ENCODE data around the gene ESR2.
"Not testable (repeated sequence)": the region's sequence is repeated elsewhere in the genome, so short reads cannot be mapped to it uniquely, and the experiment has no call there.

The ESR2 gene

DNA sequence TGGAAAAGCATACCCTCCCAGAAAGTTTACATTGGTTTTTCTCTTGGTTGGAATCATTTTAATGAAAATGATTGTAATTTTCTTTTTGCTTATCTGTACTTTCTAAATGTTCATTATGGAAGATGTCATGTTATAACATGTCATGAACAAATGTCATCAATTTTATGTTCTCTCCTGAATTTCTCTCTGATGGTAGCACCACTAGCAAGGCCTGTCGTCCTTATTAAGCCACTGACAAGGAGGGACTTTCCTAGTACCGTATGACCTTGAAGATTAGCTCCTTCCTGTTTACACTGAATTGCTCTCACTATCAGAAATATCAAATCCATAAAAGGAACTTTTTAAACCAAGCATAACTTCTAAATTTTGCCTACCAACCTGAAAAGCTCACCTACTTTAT is 99.0 kb downstream of the ESR2 start:
- DNase-seq (ENCODE audit: insufficient read length, low spot score) (no peak), FAIRE-seq (peak; percentile 62)
- TF ChIP-seq SPI1 (IDR thresholded peaks at IDR 0.05; ENCODE audit: low read depth, low read length): no peak
- TF ChIP-seq POLR2A (IDR thresholded peaks at IDR 0.05; ENCODE audit: low read depth, low read length): no peak
- no peak for TF ChIP-seq TAF1 (IDR thresholded peaks at IDR 0.05; ENCODE audit: low read depth, low read length)
- no peak for TF ChIP-seq POLR2AphosphoS5 (IDR thresholded peaks at IDR 0.05; ENCODE audit: low read depth, low read length)
- no peak for TF ChIP-seq PAX5 (IDR thresholded peaks at IDR 0.05; ENCODE audit: insufficient read depth, low read length, severe bottlenecking)
- no peak for TF ChIP-seq POU2F2 (IDR thresholded peaks at IDR 0.05; ENCODE audit: low read depth, low read length)

DNA sequence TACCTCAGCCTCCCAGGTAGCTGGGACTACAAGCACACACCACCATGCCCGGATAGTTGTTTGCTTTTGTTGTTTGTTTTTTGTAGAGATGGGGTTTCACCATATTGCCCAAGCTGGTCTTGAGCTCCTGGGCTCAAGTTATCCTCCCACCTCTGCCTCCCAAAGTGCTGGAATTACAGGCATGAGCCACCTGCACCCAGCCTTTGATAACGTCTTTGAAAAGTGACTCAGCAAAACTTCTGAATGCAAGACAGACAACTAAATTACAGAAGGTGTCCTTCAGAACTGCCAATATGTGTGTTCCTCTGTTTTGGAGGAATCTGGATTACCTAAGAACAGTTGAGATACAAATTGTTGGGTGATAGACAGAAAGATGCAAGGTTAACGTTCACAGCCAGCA is 99.8 kb downstream of the ESR2 start:
- DNase-seq (ENCODE audit: insufficient read length, low spot score) (no peak), FAIRE-seq (no peak)
- TF ChIP-seq SPI1 (IDR thresholded peaks at IDR 0.05; ENCODE audit: low read depth, low read length) (no peak), POLR2AphosphoS5 (IDR thresholded peaks at IDR 0.05; ENCODE audit: low read depth, low read length) (no peak), PAX5 (IDR thresholded peaks at IDR 0.05; ENCODE audit: insufficient read depth, low read length, severe bottlenecking) (no peak), POLR2A (IDR thresholded peaks at IDR 0.05; ENCODE audit: low read depth, low read length) (no peak), POU2F2 (IDR thresholded peaks at IDR 0.05; ENCODE audit: low read depth, low read length) (no peak), TAF1 (IDR thresholded peaks at IDR 0.05; ENCODE audit: low read depth, low read length) (no peak)

DNA sequence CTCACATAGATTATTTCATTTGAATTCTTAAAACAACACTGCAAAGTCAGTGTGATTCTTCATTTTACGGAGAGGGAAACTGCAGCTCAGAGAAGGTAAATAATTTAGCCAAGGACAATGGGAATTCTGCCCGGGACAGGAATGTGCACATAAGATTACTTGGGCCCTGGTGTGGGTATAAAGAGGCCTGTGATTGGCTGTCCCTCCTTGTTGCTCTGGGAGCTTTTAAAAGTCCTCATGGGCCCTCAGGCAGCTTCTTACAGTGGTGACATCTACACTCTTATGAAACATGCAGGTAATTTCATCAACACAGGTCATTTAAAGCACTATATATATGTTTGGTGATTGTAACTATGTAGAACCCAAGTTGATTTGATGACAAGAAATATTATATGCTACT is 100.3 kb downstream of the ESR2 start:
- FAIRE-seq: no peak
- no peak for DNase-seq (ENCODE audit: insufficient read length, low spot score)
- TF ChIP-seq PAX5 (IDR thresholded peaks at IDR 0.05; ENCODE audit: insufficient read depth, low read length, severe bottlenecking): no peak
- no peak for TF ChIP-seq POU2F2 (IDR thresholded peaks at IDR 0.05; ENCODE audit: low read depth, low read length)
- no peak for TF ChIP-seq SPI1 (IDR thresholded peaks at IDR 0.05; ENCODE audit: low read depth, low read length)
- no peak for TF ChIP-seq TAF1 (IDR thresholded peaks at IDR 0.05; ENCODE audit: low read depth, low read length)
- no peak for TF ChIP-seq POLR2AphosphoS5 (IDR thresholded peaks at IDR 0.05; ENCODE audit: low read depth, low read length)
- TF ChIP-seq POLR2A (IDR thresholded peaks at IDR 0.05; ENCODE audit: low read depth, low read length): no peak

DNA sequence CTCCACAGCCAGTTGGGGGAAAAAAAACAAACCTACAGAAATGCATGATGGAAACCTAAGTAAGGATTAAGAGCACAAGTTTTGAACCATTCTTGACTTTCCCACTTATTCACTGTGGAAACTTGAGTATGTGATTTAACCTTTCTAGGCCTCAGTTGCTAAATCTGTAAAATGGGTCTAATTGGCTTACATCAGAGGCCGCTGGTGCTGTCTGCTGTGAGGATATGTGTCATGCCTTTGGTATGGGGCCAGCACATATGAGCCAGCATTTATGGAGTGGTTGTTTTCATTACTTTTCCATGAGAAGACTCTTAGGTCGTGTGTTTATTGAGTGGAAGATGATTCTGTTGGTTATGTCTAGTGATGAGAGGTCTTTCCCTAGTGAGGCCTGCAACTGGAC is 102.4 kb downstream of the ESR2 start:
- TF ChIP-seq SPI1 (IDR thresholded peaks at IDR 0.05; ENCODE audit: low read depth, low read length): no peak
- TF ChIP-seq TAF1 (IDR thresholded peaks at IDR 0.05; ENCODE audit: low read depth, low read length): no peak
- no peak for TF ChIP-seq PAX5 (IDR thresholded peaks at IDR 0.05; ENCODE audit: insufficient read depth, low read length, severe bottlenecking)
- no peak for TF ChIP-seq POLR2AphosphoS5 (IDR thresholded peaks at IDR 0.05; ENCODE audit: low read depth, low read length)
- TF ChIP-seq POLR2A (IDR thresholded peaks at IDR 0.05; ENCODE audit: low read depth, low read length): no peak
- no peak for TF ChIP-seq POU2F2 (IDR thresholded peaks at IDR 0.05; ENCODE audit: low read depth, low read length)
- no peak for FAIRE-seq

DNA sequence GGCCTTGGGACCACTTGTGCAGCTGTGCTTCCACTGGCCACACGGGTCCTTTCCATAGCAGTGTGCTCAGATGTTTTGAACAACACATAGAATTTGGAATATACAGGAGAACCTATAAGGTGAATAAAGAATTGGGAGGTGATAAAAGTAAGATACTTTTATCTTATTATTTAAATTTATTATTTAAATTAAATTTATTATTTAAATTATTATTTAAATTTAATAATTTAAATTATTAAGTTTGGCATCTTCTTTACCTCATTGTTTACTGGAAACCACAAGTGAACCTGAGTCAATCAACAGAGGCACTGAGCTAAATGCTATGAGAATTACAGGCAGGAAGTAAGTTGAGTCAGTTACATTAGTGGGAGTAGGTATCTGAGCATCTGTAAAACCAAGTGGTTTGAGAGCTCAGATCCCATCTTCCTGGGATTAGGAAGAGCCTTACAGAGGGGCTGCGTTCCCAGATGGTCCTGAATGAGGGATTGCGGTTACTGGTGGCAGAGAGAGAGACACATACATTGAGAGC is 103.1 kb downstream of the ESR2 start:
- TF ChIP-seq POLR2A (IDR thresholded peaks at IDR 0.05; ENCODE audit: low read depth, low read length): no peak
- no peak for TF ChIP-seq TAF1 (IDR thresholded peaks at IDR 0.05; ENCODE audit: low read depth, low read length)
- no peak for TF ChIP-seq POU2F2 (IDR thresholded peaks at IDR 0.05; ENCODE audit: low read depth, low read length)
- no peak for TF ChIP-seq SPI1 (IDR thresholded peaks at IDR 0.05; ENCODE audit: low read depth, low read length)
- TF ChIP-seq PAX5 (IDR thresholded peaks at IDR 0.05; ENCODE audit: insufficient read depth, low read length, severe bottlenecking): no peak
- TF ChIP-seq POLR2AphosphoS5 (IDR thresholded peaks at IDR 0.05; ENCODE audit: low read depth, low read length): no peak
- no peak for FAIRE-seq
- no peak for DNase-seq (ENCODE audit: insufficient read length, low spot score)

More for the DNA sequence above, 102.4 kb downstream of the ESR2 start:
- no peak for DNase-seq (ENCODE audit: insufficient read length, low spot score)

DNA sequence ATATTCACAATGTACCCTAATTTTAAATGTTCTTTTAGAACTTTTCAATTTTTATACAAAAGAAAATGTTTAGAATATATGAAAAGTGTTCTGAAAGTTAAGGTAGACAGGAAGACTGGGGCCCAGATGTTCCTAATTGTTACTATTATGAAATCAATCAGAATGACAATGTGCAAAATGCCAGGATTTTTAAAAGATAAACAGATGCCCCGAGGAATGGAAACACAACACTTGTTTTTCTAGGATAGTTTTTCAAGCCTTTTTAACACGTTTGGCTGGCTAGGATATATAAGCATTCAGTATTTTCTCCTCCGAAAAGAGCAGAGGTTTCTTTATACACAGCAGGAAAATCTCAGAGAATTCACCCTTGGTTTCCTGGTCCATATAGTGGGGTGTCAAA is 106.8 kb downstream of the ESR2 start:
- DNase-seq (ENCODE audit: insufficient read length, low spot score) (no peak), FAIRE-seq (no peak)
- TF ChIP-seq SPI1 (IDR thresholded peaks at IDR 0.05; ENCODE audit: low read depth, low read length) (no peak), POLR2A (IDR thresholded peaks at IDR 0.05; ENCODE audit: low read depth, low read length) (no peak), TAF1 (IDR thresholded peaks at IDR 0.05; ENCODE audit: low read depth, low read length) (no peak), POLR2AphosphoS5 (IDR thresholded peaks at IDR 0.05; ENCODE audit: low read depth, low read length) (no peak), PAX5 (IDR thresholded peaks at IDR 0.05; ENCODE audit: insufficient read depth, low read length, severe bottlenecking) (no peak), POU2F2 (IDR thresholded peaks at IDR 0.05; ENCODE audit: low read depth, low read length) (no peak)

DNA sequence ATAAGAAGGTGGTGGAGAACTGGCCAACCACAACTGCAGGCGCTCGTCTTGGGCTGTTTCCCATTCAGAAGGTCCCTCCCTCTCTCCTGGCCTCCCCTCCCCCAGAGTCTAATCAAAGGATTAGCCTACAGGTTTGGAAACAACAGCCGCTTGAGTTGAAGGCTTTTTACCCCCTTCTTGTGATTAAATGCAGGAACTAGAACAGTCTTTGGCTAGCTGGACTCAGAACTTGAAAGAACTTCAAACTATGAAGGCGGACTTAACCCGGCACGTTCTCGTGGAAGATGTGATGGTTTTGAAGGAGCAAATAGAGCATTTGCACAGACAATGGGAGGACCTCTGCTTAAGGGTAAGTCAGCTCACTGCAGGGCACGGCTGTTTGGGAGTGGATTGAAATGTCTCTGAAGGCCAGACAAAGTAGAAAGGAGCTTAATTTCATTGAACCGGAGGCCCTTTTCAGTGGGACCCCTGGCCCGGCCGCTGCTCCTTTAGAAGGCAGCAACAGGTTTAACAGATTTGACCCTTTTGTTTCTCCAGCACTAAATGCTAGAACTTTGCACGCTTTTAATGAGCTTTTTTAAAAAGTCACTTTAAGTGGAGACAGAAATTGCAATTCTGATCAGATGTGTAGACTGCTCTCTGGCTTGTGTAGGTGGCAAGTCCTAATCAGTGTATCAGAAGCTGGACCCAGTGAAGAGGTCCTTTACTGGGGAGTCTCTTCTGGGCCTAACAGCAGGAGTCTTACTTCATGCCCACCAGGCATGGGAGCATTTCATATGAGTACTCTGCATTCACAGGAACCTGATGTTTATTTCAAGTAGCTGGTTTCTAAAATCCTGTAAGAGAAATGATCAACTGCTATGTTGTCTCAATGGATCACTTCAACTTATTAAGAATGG is 107.7 kb downstream of the ESR2 start:
- TF ChIP-seq PAX5 (IDR thresholded peaks at IDR 0.05; ENCODE audit: insufficient read depth, low read length, severe bottlenecking) (no peak), POLR2AphosphoS5 (IDR thresholded peaks at IDR 0.05; ENCODE audit: low read depth, low read length) (no peak)
- DNase-seq (ENCODE audit: insufficient read length, low spot score): no peak
- FAIRE-seq: no peak

DNA sequence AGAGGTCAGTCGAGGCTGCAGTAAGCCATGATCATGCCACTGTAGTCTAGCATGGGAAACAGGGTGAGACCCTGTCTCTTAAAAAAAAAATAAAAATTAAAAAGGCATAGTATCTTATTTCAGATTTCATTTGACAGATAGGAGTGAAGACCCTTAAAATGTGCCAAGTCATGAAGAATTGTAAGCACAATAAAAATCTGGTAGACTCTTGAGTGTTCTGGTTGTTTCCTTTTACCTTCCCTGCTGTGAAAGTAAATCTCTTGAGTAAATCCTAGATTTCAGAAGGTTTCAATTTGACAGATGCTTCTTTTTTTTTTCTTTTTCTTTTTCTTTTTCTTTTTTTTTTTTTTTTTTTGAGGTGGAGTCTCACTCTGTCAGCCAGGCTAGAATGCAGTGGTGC is 109.0 kb downstream of the ESR2 start:
- FAIRE-seq: no peak
- TF ChIP-seq PAX5 (IDR thresholded peaks at IDR 0.05; ENCODE audit: insufficient read depth, low read length, severe bottlenecking) (no peak), POU2F2 (IDR thresholded peaks at IDR 0.05; ENCODE audit: low read depth, low read length) (no peak), POLR2A (IDR thresholded peaks at IDR 0.05; ENCODE audit: low read depth, low read length) (no peak), SPI1 (IDR thresholded peaks at IDR 0.05; ENCODE audit: low read depth, low read length) (no peak), POLR2AphosphoS5 (IDR thresholded peaks at IDR 0.05; ENCODE audit: low read depth, low read length) (no peak), TAF1 (IDR thresholded peaks at IDR 0.05; ENCODE audit: low read depth, low read length) (no peak)
- no peak for DNase-seq (ENCODE audit: insufficient read length, low spot score)

DNA sequence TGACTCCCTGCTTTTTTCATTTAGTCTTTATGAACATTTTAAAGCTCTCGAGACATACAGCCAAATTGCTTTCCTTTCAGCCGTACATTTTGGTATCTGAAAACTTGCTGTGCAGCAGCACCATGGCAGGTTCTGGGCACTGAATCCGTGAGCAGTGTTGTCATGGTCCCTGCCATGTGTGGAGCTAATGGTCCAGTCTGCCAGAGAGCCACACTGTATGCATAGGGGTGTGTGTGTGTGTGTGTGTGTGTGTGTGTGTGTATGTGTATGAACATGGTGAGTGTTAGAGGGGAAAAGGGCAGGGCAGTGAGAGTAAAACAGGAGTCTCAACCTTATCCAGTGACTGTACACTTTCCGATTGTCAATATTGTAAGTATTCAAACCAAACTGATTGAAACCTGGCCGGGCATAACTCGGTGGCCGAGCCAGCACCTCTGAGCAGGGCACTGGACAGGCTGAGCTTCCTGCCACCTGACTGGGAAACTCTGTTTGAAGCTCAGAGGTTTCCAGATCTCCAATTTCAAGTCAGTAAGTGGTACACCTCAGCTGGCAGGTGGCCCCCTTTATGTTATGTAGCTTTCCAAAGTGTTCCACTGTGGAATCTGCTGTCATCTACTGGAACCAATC is 110.0 kb downstream of the ESR2 start:
- TF ChIP-seq POLR2AphosphoS5 (IDR thresholded peaks at IDR 0.05; ENCODE audit: low read depth, low read length): no peak
- no peak for TF ChIP-seq TAF1 (IDR thresholded peaks at IDR 0.05; ENCODE audit: low read depth, low read length)
- TF ChIP-seq SPI1 (IDR thresholded peaks at IDR 0.05; ENCODE audit: low read depth, low read length): no peak
- TF ChIP-seq POU2F2 (IDR thresholded peaks at IDR 0.05; ENCODE audit: low read depth, low read length): no peak
- no peak for TF ChIP-seq PAX5 (IDR thresholded peaks at IDR 0.05; ENCODE audit: insufficient read depth, low read length, severe bottlenecking)
- TF ChIP-seq POLR2A (IDR thresholded peaks at IDR 0.05; ENCODE audit: low read depth, low read length): no peak
- FAIRE-seq: no peak

DNA sequence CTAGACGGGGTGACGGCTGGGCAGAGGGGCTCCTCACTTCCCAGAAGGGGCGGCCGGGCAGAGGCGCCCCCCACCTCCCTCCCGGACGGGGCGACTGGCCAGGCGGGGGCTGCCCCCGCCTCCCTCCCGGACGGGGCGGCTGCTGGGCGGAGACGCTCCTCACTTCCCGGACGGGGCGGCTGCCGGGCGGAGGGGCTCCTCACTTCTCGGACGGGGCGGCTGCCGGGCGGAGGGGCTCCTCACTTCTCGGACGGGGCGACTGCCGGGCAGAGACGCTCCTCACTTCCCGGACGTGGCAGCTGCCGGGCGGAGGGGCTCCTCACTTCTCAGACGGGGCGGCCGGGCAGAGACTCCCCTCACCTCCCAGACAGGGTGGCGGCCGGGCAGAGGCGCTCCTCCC is 111.3 kb downstream of the ESR2 start:
- FAIRE-seq; DNase-seq (ENCODE audit: insufficient read length, low spot score): not testable (repeated sequence)

More for the DNA sequence above, 110.0 kb downstream of the ESR2 start:
- DNase-seq (ENCODE audit: insufficient read length, low spot score): no peak

Data from GM12891 (cell line).